ENCODE measurements around the gene EPB42.

DNA sequence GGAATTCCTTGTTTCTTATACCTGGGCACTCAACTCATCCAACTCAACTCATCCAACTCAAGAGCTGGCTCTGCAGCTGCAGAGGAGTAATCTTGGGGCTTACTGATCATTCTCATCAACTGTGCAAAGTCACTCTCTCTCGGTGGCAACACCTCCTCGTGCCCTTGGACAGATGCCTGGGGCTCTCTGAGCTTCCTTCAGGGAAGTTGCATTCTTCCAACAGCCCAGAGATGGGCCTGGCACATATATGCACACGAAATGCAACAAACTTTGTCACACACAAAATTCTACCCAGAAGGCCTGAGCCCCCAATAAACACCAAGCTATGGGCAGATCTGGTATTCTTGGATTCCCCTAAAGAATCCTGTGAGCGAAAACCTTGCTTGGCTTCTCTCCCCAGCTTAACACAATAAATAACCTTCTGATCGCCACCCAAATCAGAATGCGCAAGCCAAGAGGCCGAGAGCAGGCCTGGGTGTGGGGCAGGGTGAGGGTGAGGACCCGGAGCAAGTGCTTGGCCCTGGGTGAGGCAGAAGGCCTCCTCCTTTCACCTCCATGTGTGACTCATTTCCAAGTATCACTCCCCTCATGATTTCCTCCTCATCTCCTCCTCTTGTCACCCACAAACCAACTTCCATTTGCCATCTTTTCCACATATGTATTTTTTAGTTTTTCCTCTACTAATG, 30.5 kb upstream of the EPB42 start:
- TF ChIP-seq, protein P1, sequence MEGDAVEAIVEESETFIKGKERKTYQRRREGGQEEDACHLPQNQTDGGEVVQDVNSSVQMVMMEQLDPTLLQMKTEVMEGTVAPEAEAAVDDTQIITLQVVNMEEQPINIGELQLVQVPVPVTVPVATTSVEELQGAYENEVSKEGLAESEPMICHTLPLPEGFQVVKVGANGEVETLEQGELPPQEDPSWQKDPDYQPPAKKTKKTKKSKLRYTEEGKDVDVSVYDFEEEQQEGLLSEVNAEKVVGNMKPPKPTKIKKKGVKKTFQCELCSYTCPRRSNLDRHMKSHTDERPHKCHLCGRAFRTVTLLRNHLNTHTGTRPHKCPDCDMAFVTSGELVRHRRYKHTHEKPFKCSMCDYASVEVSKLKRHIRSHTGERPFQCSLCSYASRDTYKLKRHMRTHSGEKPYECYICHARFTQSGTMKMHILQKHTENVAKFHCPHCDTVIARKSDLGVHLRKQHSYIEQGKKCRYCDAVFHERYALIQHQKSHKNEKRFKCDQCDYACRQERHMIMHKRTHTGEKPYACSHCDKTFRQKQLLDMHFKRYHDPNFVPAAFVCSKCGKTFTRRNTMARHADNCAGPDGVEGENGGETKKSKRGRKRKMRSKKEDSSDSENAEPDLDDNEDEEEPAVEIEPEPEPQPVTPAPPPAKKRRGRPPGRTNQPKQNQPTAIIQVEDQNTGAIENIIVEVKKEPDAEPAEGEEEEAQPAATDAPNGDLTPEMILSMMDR (IDR thresholded peaks at IDR 0.05) = no peak
- TF ChIP-seq POLR2A (IDR thresholded peaks at IDR 0.05) = no peak

Data from thyroid gland (tissue), 4 donors.